SH-SY5Y (cell line): ENCODE data around the gene STK17B.

Experiments used
- GATA2 ChIP-seq: IDR thresholded peaks from 2 replicates; pipeline ENCODE4 v1.6.1; 2011; ENCODE audit warnings: mild to moderate bottlenecking, low read depth, low read length
- GATA3 ChIP-seq: IDR thresholded peaks from 2 replicates; pipeline ENCODE4 v1.6.1; 2011; ENCODE audit warnings: low read depth, mild to moderate bottlenecking, low read length, moderate library complexity

- TF ChIP-seq GATA3 (no peak), GATA2 (no peak)
These were observed 6.4 kb downstream of the STK17B start for GRCh38 chr2:196165016-196165415.
